Panc1 (cell line): ENCODE results near the gene SYNPO.

ENCODE experiments used
- POLR2AphosphoS5 ChIP-seq: IDR thresholded peaks from 2 replicates; pipeline ENCODE4 v1.6.1; 2012; ENCODE audit warnings: mild to moderate bottlenecking, low read depth, low read length, moderate library complexity
- TCF7L2 ChIP-seq: IDR thresholded peaks from 2 replicates; pipeline ENCODE4 v1.6.1; 2011; ENCODE audit warnings: mild to moderate bottlenecking, low read depth, low read length, inconsistent platforms
- TF ChIP-seq, protein P1 (sequence below): fragments of 450-650 bp; IDR thresholded peaks from 2 replicates; pipeline ENCODE4 v1.5.1; 2017; ENCODE audit warnings: mild to moderate bottlenecking
- TF ChIP-seq, protein P2 (sequence below), 2 experiments: IDR thresholded peaks; 2 replicates each; pipeline ENCODE4 v1.6.1; 2011 to 2012; ENCODE audit warnings: low read depth in 2 of 2, control low read depth in 1 of 2, low read length in 1 of 2, mild to moderate bottlenecking in 1 of 2, moderate library complexity in 1 of 2; ENCODE audit not compliant: insufficient read depth in 1 of 2

DNA sequence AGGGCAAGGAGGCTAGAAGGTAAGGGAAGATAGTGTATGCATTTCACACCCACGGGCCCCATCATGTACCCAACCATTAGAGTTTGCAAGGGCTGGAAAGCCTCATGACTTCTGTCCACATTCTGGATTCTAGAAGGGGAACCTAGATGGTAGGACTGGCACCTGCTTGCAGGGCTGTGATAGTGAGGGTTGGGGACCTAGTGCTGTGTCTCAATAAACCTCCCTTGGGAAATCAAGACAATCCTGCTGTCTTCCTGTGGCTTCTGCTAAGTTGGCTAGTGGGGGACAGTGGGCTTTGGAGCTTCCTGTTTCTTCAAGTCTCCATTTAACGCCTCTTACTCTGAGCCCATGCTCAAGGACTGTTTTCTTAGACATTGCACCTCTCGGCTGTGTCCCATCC lies 43.6 kb upstream of the SYNPO start:
- TF ChIP-seq, protein P1, sequence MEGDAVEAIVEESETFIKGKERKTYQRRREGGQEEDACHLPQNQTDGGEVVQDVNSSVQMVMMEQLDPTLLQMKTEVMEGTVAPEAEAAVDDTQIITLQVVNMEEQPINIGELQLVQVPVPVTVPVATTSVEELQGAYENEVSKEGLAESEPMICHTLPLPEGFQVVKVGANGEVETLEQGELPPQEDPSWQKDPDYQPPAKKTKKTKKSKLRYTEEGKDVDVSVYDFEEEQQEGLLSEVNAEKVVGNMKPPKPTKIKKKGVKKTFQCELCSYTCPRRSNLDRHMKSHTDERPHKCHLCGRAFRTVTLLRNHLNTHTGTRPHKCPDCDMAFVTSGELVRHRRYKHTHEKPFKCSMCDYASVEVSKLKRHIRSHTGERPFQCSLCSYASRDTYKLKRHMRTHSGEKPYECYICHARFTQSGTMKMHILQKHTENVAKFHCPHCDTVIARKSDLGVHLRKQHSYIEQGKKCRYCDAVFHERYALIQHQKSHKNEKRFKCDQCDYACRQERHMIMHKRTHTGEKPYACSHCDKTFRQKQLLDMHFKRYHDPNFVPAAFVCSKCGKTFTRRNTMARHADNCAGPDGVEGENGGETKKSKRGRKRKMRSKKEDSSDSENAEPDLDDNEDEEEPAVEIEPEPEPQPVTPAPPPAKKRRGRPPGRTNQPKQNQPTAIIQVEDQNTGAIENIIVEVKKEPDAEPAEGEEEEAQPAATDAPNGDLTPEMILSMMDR: no peak
- TF ChIP-seq POLR2AphosphoS5 (no peak), TCF7L2 (no peak)
- TF ChIP-seq, protein P2, sequence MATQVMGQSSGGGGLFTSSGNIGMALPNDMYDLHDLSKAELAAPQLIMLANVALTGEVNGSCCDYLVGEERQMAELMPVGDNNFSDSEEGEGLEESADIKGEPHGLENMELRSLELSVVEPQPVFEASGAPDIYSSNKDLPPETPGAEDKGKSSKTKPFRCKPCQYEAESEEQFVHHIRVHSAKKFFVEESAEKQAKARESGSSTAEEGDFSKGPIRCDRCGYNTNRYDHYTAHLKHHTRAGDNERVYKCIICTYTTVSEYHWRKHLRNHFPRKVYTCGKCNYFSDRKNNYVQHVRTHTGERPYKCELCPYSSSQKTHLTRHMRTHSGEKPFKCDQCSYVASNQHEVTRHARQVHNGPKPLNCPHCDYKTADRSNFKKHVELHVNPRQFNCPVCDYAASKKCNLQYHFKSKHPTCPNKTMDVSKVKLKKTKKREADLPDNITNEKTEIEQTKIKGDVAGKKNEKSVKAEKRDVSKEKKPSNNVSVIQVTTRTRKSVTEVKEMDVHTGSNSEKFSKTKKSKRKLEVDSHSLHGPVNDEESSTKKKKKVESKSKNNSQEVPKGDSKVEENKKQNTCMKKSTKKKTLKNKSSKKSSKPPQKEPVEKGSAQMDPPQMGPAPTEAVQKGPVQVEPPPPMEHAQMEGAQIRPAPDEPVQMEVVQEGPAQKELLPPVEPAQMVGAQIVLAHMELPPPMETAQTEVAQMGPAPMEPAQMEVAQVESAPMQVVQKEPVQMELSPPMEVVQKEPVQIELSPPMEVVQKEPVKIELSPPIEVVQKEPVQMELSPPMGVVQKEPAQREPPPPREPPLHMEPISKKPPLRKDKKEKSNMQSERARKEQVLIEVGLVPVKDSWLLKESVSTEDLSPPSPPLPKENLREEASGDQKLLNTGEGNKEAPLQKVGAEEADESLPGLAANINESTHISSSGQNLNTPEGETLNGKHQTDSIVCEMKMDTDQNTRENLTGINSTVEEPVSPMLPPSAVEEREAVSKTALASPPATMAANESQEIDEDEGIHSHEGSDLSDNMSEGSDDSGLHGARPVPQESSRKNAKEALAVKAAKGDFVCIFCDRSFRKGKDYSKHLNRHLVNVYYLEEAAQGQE (IDR thresholded peaks at IDR 0.05; ENCODE audit: insufficient read depth in 1 of 2, low read depth in 2 of 2, low read length in 1 of 2): no peak
